ENCODE data around the gene TMEM186.

Gene TMEM186

DNA sequence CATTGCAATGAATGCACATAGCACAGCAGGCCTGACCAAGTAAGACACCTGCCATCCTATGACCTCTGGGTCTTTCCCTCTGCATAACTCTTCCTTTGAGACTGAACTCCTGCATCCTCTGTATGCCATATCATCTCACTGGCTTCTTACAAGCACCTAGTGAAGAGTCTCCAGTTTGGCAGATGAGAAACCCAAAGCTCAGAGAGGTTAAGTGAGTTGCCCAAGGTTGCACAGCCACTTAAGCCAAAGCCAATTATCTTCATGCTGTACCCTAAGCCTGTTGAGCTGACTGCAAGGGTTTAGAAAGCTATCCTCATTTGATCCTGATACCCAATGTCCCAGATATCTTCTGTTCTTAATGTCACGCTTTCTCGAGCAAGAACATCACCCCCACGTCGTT lies 35.2 kb downstream of the TMEM186 start:
- H3K36me3 Mint-ChIP-seq (ENCODE audit: low read depth): peaks cover 37% of the 10 kb centered on the region
- no peak overlapping the region for H3K4me3 Mint-ChIP-seq
- TF ChIP-seq, protein P1, sequence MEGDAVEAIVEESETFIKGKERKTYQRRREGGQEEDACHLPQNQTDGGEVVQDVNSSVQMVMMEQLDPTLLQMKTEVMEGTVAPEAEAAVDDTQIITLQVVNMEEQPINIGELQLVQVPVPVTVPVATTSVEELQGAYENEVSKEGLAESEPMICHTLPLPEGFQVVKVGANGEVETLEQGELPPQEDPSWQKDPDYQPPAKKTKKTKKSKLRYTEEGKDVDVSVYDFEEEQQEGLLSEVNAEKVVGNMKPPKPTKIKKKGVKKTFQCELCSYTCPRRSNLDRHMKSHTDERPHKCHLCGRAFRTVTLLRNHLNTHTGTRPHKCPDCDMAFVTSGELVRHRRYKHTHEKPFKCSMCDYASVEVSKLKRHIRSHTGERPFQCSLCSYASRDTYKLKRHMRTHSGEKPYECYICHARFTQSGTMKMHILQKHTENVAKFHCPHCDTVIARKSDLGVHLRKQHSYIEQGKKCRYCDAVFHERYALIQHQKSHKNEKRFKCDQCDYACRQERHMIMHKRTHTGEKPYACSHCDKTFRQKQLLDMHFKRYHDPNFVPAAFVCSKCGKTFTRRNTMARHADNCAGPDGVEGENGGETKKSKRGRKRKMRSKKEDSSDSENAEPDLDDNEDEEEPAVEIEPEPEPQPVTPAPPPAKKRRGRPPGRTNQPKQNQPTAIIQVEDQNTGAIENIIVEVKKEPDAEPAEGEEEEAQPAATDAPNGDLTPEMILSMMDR (IDR thresholded peaks at IDR 0.05; ENCODE audit: unreplicated experiment in 3 of 3): no peak
- H3K27me3 Mint-ChIP-seq (ENCODE audit: low read depth): no peaks in the 10 kb centered on the region
- H3K27ac Mint-ChIP-seq: no peak overlapping the region
- no peaks in the 10 kb centered on the region for H3K4me1 Mint-ChIP-seq
- H3K9me3 Mint-ChIP-seq: no peaks in the 10 kb centered on the region

DNA sequence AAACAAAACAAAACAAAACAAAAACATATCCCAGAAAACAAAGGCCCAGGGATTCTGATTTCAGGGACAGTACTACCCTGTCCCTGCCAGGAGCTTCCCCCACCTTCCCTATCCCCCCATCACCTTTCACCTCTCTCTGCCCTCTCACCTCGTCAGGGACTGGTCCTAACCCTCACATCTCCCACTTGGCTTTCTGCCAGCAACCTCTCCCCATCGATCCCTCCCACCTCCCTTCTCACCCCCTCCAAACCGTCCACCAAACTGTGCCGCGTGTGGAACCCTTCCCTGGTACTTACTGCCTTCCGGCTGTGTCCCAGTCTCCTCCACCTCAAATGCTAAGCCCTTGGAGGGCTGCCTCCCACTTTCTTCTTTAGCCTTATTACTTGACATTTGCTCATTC lies 36.4 kb downstream of the TMEM186 start:
- Mint-ChIP-seq H3K27me3 (ENCODE audit: low read depth) (no peaks in the 10 kb centered on the region), H3K4me3 (no peak overlapping the region), H3K4me1 (no peaks in the 10 kb centered on the region), H3K36me3 (ENCODE audit: low read depth) (peaks cover 43% of the 10 kb centered on the region), H3K9me3 (no peaks in the 10 kb centered on the region), H3K27ac (no peak overlapping the region)
- TF ChIP-seq, protein P1 (IDR thresholded peaks at IDR 0.05; ENCODE audit: unreplicated experiment in 3 of 3): no peak

DNA sequence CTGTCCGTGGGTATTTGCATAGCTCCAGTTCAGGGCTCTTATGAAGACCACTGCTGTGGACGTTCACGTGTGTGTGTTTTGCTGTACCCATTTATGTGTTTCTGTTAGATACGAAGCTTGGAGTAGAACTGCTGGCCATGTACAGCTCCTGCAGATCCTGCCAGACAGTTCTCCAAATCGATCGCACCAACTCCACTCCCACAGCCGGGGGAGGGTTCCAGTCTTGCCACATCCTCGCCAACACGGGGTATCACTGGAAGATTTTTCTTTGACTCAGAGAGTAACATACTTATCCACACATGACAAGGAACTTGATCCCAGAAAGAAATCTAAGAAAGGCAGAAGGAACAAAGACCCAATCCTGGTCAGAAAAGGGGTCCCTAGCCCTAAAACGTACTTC lies 37.4 kb downstream of the TMEM186 start:
- H3K27ac Mint-ChIP-seq: no peak overlapping the region
- no peak overlapping the region for H3K4me3 Mint-ChIP-seq
- no peaks in the 10 kb centered on the region for H3K4me1 Mint-ChIP-seq
- TF ChIP-seq, protein P1 (IDR thresholded peaks at IDR 0.05; ENCODE audit: unreplicated experiment in 3 of 3): no peak
- H3K27me3 Mint-ChIP-seq (ENCODE audit: low read depth): no peaks in the 10 kb centered on the region
- peaks cover 43% of the 10 kb centered on the region for H3K36me3 Mint-ChIP-seq (ENCODE audit: low read depth)
- no peaks in the 10 kb centered on the region for H3K9me3 Mint-ChIP-seq

- Mint-ChIP-seq H3K27me3 (ENCODE audit: low read depth) (no peaks in the 10 kb centered on the region), H3K27ac (no peak overlapping the region), H3K36me3 (ENCODE audit: low read depth) (peaks cover 51% of the 10 kb centered on the region), H3K4me3 (no peak overlapping the region), H3K9me3 (no peaks in the 10 kb centered on the region), H3K4me1 (no peaks in the 10 kb centered on the region)
- TF ChIP-seq, protein P1 (IDR thresholded peaks at IDR 0.05; ENCODE audit: unreplicated experiment in 3 of 3): no peak
These were observed 39.4 kb downstream of the TMEM186 start for GRCh38 chr16:8758022-8758421.

DNA sequence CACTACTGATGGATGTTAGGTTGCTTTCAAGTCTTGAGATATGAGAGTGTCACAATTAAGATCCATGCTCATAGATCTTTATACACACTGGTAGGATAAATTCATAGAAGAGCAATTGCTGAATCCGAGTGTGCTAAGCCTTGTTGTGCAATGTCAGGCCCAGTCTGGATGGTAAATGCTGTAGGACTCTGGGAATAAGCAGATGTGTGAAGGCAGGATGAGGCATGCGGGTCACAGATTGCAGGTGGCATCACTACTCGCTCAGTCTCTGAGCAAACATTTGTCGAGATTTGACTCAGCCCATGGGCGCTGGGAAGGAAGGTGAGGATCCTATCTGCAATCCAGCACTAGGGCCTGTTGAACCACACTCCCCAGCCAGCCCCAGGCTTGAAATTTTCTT lies 40.7 kb downstream of the TMEM186 start:
- H3K36me3 Mint-ChIP-seq (ENCODE audit: low read depth): peaks cover 52% of the 10 kb centered on the region
- TF ChIP-seq, protein P1 (IDR thresholded peaks at IDR 0.05; ENCODE audit: unreplicated experiment in 3 of 3): no peak
- H3K27ac Mint-ChIP-seq: no peak overlapping the region
- H3K4me3 Mint-ChIP-seq: no peak overlapping the region
- no peaks in the 10 kb centered on the region for H3K4me1 Mint-ChIP-seq
- H3K9me3 Mint-ChIP-seq: no peaks in the 10 kb centered on the region
- peaks cover 3% of the 10 kb centered on the region for H3K27me3 Mint-ChIP-seq (ENCODE audit: low read depth)

- no peak overlapping the region for H3K27ac Mint-ChIP-seq
- TF ChIP-seq, protein P1 (IDR thresholded peaks at IDR 0.05; ENCODE audit: unreplicated experiment in 3 of 3): no peak
- no peaks in the 10 kb centered on the region for H3K9me3 Mint-ChIP-seq
- H3K4me1 Mint-ChIP-seq: no peaks in the 10 kb centered on the region
- H3K36me3 Mint-ChIP-seq (ENCODE audit: low read depth): peaks cover 54% of the 10 kb centered on the region
- H3K4me3 Mint-ChIP-seq: no peak overlapping the region
- H3K27me3 Mint-ChIP-seq (ENCODE audit: low read depth): peaks cover 3% of the 10 kb centered on the region
These were observed 43.9 kb downstream of the TMEM186 start for GRCh38 chr16:8753416-8754054.
